MM.1S (cell line): ENCODE results near the gene PSTK.

Experiments used
- DNase-seq: peaks from one replicate; pipeline ENCODE4 v3.0.0-alpha.2; 2015
- H2AFZ ChIP-seq: fragments of 300-600 bp; sonication (generic); 2 replicates; pipeline ENCODE4 v1.6.0; 2016; ENCODE audit warnings: antibody characterized with exemption, low read length
- H3F3A ChIP-seq: fragments of 300-600 bp; sonication (generic); 2 replicates; pipeline ENCODE4 v1.6.1; 2016; ENCODE audit warnings: mild to moderate bottlenecking, antibody characterized with exemption, low read length, moderate library complexity, mixed read lengths; ENCODE audit not compliant: insufficient read depth
- H3K27ac ChIP-seq: fragments of 300-600 bp; sonication (generic); 2 replicates; pipeline ENCODE4 v1.5.1; 2016; ENCODE audit warnings: mild to moderate bottlenecking, low read length
- H3K27me3 ChIP-seq: fragments of 300-600 bp; sonication (generic); replicated peaks from 2 replicates; pipeline ENCODE4 v1.6.0; 2016; ENCODE audit warnings: low read length; ENCODE audit not compliant: insufficient read depth
- H3K36me3 ChIP-seq: fragments of 300-600 bp; sonication (generic); replicated peaks from 2 replicates; pipeline ENCODE4 v1.6.1; 2016; ENCODE audit warnings: mild to moderate bottlenecking, low read length, mixed read lengths; ENCODE audit not compliant: insufficient read depth
- H3K4me1 ChIP-seq: fragments of 300-600 bp; sonication (generic); 2 replicates; pipeline ENCODE4 v1.6.1; 2016; ENCODE audit warnings: low read length, mixed read lengths
- H3K4me2 ChIP-seq: fragments of 300-600 bp; sonication (generic); 2 replicates; pipeline ENCODE4 v1.6.0; 2016; ENCODE audit warnings: low read depth, low read length
- H3K4me3 ChIP-seq: fragments of 300-600 bp; sonication (generic); 2 replicates; pipeline ENCODE4 v1.5.1; 2016; ENCODE audit warnings: low read length, mixed read lengths
- H3K79me2 ChIP-seq: fragments of 300-600 bp; sonication (generic); 2 replicates; pipeline ENCODE4 v1.6.1; 2016; ENCODE audit warnings: mixed run types, low read length, mixed read lengths
- H3K9ac ChIP-seq: fragments of 300-600 bp; sonication (generic); 2 replicates; pipeline ENCODE4 v1.6.1; 2016; ENCODE audit warnings: low read length, mixed read lengths
- H3K9me2 ChIP-seq: fragments of 300-600 bp; sonication (generic); replicated peaks from 2 replicates; pipeline ENCODE4 v1.6.1; 2016; ENCODE audit warnings: mild to moderate bottlenecking, low read length, mixed read lengths; ENCODE audit not compliant: insufficient read depth
- H3K9me3 ChIP-seq: fragments of 300-600 bp; sonication (generic); replicated peaks from 2 replicates; pipeline ENCODE4 v1.6.1; 2016; ENCODE audit warnings: mild to moderate bottlenecking, low read length, mixed read lengths; ENCODE audit not compliant: insufficient read depth
- H4K20me1 ChIP-seq: fragments of 300-600 bp; sonication (generic); 2 replicates; pipeline ENCODE4 v1.6.1; 2016; ENCODE audit warnings: mild to moderate bottlenecking, low read length, moderate library complexity, mixed read lengths; ENCODE audit not compliant: insufficient read depth
- CTCF ChIP-seq: fragments of 300-600 bp; sonication (generic); IDR thresholded peaks from 2 replicates; pipeline ENCODE4 v1.5.1; 2016; ENCODE audit warnings: antibody characterized with exemption, low read length, mixed read lengths
- EZH2 ChIP-seq: fragments of 300-600 bp; sonication (generic); optimal IDR thresholded peaks from 2 replicates; pipeline ENCODE3; 2017; ENCODE audit warnings: low read depth, mild to moderate bottlenecking, antibody characterized with exemption, low read length, mixed read lengths
- EZH2phosphoT487 ChIP-seq: fragments of 300-600 bp; sonication (generic); IDR thresholded peaks from 2 replicates; pipeline ENCODE4 v1.6.1; 2018; ENCODE audit warnings: antibody characterized with exemption, low read length

PSTK gene

GRCh38 chr10:122999347-122999746, 19.1 kb downstream of the PSTK start:
- H3F3A ChIP-seq = peaks cover 15% of the 10 kb centered on the region; the same call in 1 of the 2 replicates
- H3K9me2 ChIP-seq = no peaks in the 10 kb centered on the region
- peaks cover 63% of the 10 kb centered on the region for H3K79me2 ChIP-seq
- H4K20me1 ChIP-seq = peaks cover 31% of the 10 kb centered on the region
- H3K4me3 ChIP-seq = no peak overlapping the region
- H3K27me3 ChIP-seq = no peaks in the 10 kb centered on the region
- TF ChIP-seq EZH2phosphoT487 = no peak
- no peak for TF ChIP-seq EZH2
- no peak for TF ChIP-seq CTCF
- H3K4me2 ChIP-seq = no peak overlapping the region
- no peak overlapping the region for H3K27ac ChIP-seq
- no peak for DNase-seq
- H2AFZ ChIP-seq = no peak overlapping the region
- H3K36me3 ChIP-seq = 0 out of 2 replicates have a peak, but pooled peaks cover 9% of the 10 kb centered on the region
- no peaks in the 10 kb centered on the region for H3K9me3 ChIP-seq
- peaks cover 24% of the 10 kb centered on the region for H3K4me1 ChIP-seq
- H3K9ac ChIP-seq = no peak overlapping the region

- Histone ChIP-seq H4K20me1 (peaks cover 30% of the 10 kb centered on the region), H3K36me3 (0 out of 2 replicates have a peak, but pooled peaks cover 2% of the 10 kb centered on the region), H3K4me1 (peaks cover 24% of the 10 kb centered on the region), H3K27me3 (no peaks in the 10 kb centered on the region), H3K9me3 (no peaks in the 10 kb centered on the region), H3K9ac (no peak overlapping the region), H3K27ac (no peak overlapping the region), H3K4me2 (no peak overlapping the region), H3K9me2 (no peaks in the 10 kb centered on the region), H2AFZ (no peak overlapping the region), H3F3A (peaks cover 15% of the 10 kb centered on the region; the same call in 1 of the 2 replicates), H3K79me2 (peaks cover 70% of the 10 kb centered on the region), H3K4me3 (no peak overlapping the region)
- no peak for TF ChIP-seq EZH2
- no peak for TF ChIP-seq CTCF
- no peak for DNase-seq
These were observed 20.0 kb downstream of the PSTK start for GRCh38 chr10:123000155-123000554.

- Histone ChIP-seq H3K4me1 (peaks cover 24% of the 10 kb centered on the region), H3K36me3 (no peaks in the 10 kb centered on the region), H3K4me2 (no peak overlapping the region), H3K9ac (no peak overlapping the region), H4K20me1 (peaks cover 27% of the 10 kb centered on the region), H3K4me3 (no peak overlapping the region), H3K79me2 (peaks cover 80% of the 10 kb centered on the region), H3K9me2 (no peaks in the 10 kb centered on the region), H3K27me3 (no peaks in the 10 kb centered on the region), H2AFZ (no peak overlapping the region), H3K27ac (no peak overlapping the region), H3K9me3 (no peaks in the 10 kb centered on the region), H3F3A (peaks cover 15% of the 10 kb centered on the region; the same call in 1 of the 2 replicates)
- no peak for TF ChIP-seq EZH2
- TF ChIP-seq EZH2phosphoT487 = no peak
- no peak for TF ChIP-seq CTCF
- no peak for DNase-seq
These were observed 21.2 kb downstream of the PSTK start for GRCh38 chr10:123001370-123001769.
